ENCODE results near the gene BTBD6.

Gene BTBD6

GRCh38 chr14:105211758-105212089 lies 36.6 kb upstream of the BTBD6 start:
- no peak for DNase-seq

- DNase-seq: no peak
Measured at GRCh38 chr14:105212541-105213300, 35.6 kb upstream of the BTBD6 start.

GRCh38 chr14:105213361-105213760 lies 35.0 kb upstream of the BTBD6 start:
- no peak for DNase-seq

- DNase-seq: no peak
Measured at GRCh38 chr14:105214324-105214915, 33.9 kb upstream of the BTBD6 start.

- DNase-seq: no peak
Measured at GRCh38 chr14:105215602-105216001, 32.7 kb upstream of the BTBD6 start.

GRCh38 chr14:105216490-105217247 lies 31.7 kb upstream of the BTBD6 start:
- no peak for DNase-seq

GRCh38 chr14:105217774-105218173 lies 30.6 kb upstream of the BTBD6 start:
- no peak for DNase-seq

- DNase-seq: no peak
Measured at GRCh38 chr14:105218611-105219010, 29.7 kb upstream of the BTBD6 start.

GRCh38 chr14:105219043-105219612 lies 29.2 kb upstream of the BTBD6 start:
- no peak for DNase-seq

GRCh38 chr14:105219753-105220152 lies 28.6 kb upstream of the BTBD6 start:
- DNase-seq: no peak

- no peak for DNase-seq
Measured at GRCh38 chr14:105220699-105221597, 27.4 kb upstream of the BTBD6 start.

GRCh38 chr14:105221598-105222178 lies 26.6 kb upstream of the BTBD6 start:
- DNase-seq: no peak

GRCh38 chr14:105223260-105223659 lies 25.1 kb upstream of the BTBD6 start:
- DNase-seq: no peak

- no peak for DNase-seq
Measured at GRCh38 chr14:105223770-105224544, 24.4 kb upstream of the BTBD6 start.

GRCh38 chr14:105224845-105225570 lies 23.3 kb upstream of the BTBD6 start:
- no peak for DNase-seq

- DNase-seq: no peak
Measured at GRCh38 chr14:105226198-105226597, 22.1 kb upstream of the BTBD6 start.

- DNase-seq: no peak
Measured at GRCh38 chr14:105227346-105227745, 21.0 kb upstream of the BTBD6 start.

GRCh38 chr14:105228562-105228961 lies 19.8 kb upstream of the BTBD6 start:
- DNase-seq: no peak

- DNase-seq: no peak
Measured at GRCh38 chr14:105229099-105229655, 19.2 kb upstream of the BTBD6 start.

GRCh38 chr14:105240811-105241576 lies 7.3 kb upstream of the BTBD6 start:
- no peak for DNase-seq

All from inflammatory macrophage treated with lipopolysaccharide for 1 hour (primary cell).